Measurements from ENCODE around the gene TEX48. TPM values are rescaled to one million over a fixed set of nuclear protein-coding genes. Genes with fewer than 3 reads are reported as not detected.

The TEX48 gene
- total RNA-seq, 4 donors from 2014 or later: not detected

GRCh38 chr9:114664181-114664580 lies 17.8 kb downstream of the TEX48 start:
- WGBS, 2 donors: 79% methylated on average over 3 of the region's 3 CpGs
- no peak overlapping the region for H3K4me3 ChIP-seq (ENCODE audit: low read depth, poor library complexity, severe bottlenecking)
- DNase-seq (ENCODE audit: low spot score in 2 of 2): no peak
- TF ChIP-seq POLR2A (IDR thresholded peaks at IDR 0.05) (no peak), CTCF (IDR thresholded peaks at IDR 0.05) (no peak)
- intact Hi-C loops (cut with DNase I; ENCODE audit: low total_unique reads): no loop called here

DNA sequence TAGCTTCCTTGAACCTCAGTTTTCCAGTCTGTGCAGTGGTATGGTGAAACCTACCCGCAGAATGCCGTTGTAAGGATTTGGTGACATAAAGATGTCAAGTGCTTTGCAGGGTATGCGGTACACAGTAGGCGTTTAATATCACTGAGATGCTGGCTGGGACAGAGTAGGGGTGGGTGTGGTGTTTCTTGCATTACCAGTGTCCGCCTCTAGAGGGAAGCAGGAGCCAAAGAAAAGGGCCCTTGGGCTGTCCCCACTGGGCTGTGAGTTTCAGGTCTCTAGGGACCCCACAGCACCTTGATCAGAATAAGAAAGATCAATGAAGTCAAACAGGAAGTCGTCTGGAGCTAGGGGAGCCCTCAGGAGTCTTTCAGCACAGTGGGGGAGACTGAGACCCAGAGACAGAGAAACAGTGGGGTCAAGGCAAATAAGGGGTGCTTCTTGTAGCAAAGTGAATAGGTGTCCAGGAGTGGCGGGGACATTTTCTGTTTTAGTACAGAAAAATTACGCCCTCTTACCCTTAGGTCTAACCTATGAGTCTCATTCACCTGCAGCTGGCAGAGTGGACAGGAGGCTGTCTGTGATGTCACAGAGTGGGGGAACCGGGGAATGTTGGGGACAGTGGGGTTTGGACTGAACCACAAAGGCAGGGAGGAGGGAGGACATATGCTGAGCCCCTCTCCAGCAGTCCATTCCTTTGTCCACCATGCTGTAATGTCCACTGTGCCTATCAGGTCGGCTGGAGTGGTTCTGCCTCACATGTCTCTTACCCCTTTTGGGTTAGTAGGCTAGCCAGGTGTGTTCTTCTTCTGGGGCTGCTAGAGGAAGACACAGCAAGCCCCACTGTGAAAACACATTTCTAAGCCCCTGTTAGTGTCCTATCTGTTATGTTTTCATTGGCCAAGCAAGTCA lies 19.7 kb downstream of the TEX48 start:
- 41 to 42% methylated on average over 10 of the region's 10 CpGs for WGBS, 2 donors
- no peak overlapping the region for H3K4me3 ChIP-seq (ENCODE audit: low read depth, poor library complexity, severe bottlenecking)
- intact Hi-C loops (cut with DNase I; ENCODE audit: low total_unique reads): no loop called here
- TF ChIP-seq CTCF (IDR thresholded peaks at IDR 0.05) (peak in 1 of 3 donors; percentile 21), POLR2A (IDR thresholded peaks at IDR 0.05) (no peak)
- DNase-seq (ENCODE audit: low spot score in 2 of 2): no peak

- DNase-seq (ENCODE audit: low spot score in 2 of 2): no peak
- 97 to 98% methylated on average over 6 of the region's 6 CpGs for WGBS, 2 donors
- H3K4me3 ChIP-seq (ENCODE audit: low read depth, poor library complexity, severe bottlenecking): no peak within 1 kb of the TSS
- intact Hi-C loops (cut with DNase I; ENCODE audit: low total_unique reads): no loop called here
- TF ChIP-seq POLR2A (IDR thresholded peaks at IDR 0.05) (no peak), CTCF (IDR thresholded peaks at IDR 0.05) (no peak)
Measured at GRCh38 chr9:114657705-114658104, 24.3 kb downstream of the TEX48 start, which contains the start of gene TEX53. Gene TEX53, minus strand, starts transcription at chr9:114657805. Its CDS starts 31 bp downstream, at chr9:114657774.

DNA sequence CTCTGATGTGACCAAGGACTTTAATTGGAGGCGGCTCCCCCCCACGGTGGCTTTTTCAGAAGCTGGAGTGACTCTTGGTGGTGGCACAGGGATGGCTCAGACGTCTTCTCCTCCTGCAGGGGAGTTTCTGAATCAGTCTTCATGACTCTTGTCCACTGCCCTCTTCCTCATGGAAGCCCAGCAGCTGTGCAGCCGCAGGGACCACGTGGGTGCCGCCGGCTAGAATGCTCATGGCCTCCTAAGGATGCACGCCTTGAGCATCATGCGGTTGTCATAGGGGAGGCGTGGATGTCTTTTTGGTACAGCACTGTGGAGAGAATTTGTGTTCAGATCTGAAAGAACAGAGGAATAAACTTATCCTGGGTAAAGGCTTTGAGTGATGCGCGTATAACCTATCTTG lies 25.7 kb downstream of the TEX48 start:
- DNase-seq (ENCODE audit: low spot score in 2 of 2): no peak
- TF ChIP-seq POLR2A (IDR thresholded peaks at IDR 0.05) (no peak), CTCF (IDR thresholded peaks at IDR 0.05) (no peak)
- intact Hi-C loops (cut with DNase I; ENCODE audit: low total_unique reads): no loop called here
- 85 to 91% methylated on average over 12 of the region's 12 CpGs for WGBS, 2 donors
- H3K4me3 ChIP-seq (ENCODE audit: low read depth, poor library complexity, severe bottlenecking): no peak overlapping the region

DNA sequence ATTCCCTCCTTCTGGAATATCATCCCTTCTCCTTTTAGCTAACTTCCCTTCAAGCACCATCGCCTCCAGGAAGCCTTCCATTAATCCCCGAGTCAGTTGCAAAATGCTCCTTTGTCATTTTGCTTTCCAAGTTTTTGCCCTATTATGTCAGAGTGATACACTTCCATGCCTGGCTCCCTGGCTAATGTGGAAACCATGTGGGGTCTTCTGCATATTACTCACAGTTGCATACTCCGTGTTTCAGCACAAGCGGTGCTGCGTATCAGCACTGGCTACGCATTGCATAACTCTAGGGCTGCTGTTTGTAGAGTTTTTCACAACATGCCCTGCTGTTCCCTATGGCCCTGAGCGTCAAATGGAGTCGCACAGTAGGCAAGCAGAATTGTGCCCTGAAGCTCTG lies 26.3 kb downstream of the TEX48 start:
- DNase-seq (ENCODE audit: low spot score in 2 of 2): no peak
- H3K4me3 ChIP-seq (ENCODE audit: low read depth, poor library complexity, severe bottlenecking): no peak overlapping the region
- intact Hi-C loops (cut with DNase I; ENCODE audit: low total_unique reads): no loop called here
- TF ChIP-seq POLR2A (IDR thresholded peaks at IDR 0.05) (no peak), CTCF (IDR thresholded peaks at IDR 0.05) (no peak)
- WGBS, 2 donors: 77 to 85% methylated on average over 8 of the region's 8 CpGs

All from lower leg skin (tissue), 4 donors.